Endodermal cell (in vitro differentiated cells): ENCODE data around the gene CCDC122. TPM values are rescaled to one million over a fixed set of nuclear protein-coding genes. Genes with fewer than 3 reads are reported as not detected.

Experiments
- DNase-seq: peaks from one replicate; pipeline ENCODE4 v3.0.0-alpha.2; 2017
- H3K27ac ChIP-seq: 2 replicates; pipeline ENCODE4 v1.5.1; 2013; ENCODE audit warnings: mild to moderate bottlenecking, low read depth, low read length, moderate library complexity
- H3K27me3 ChIP-seq: 2 replicates; pipeline ENCODE4 v1.6.1; 2013; ENCODE audit warnings: mild to moderate bottlenecking, low read length, moderate library complexity; ENCODE audit not compliant: insufficient read depth, control insufficient read depth, poor library complexity, severe bottlenecking
- H3K36me3 ChIP-seq: 2 replicates; pipeline ENCODE4 v1.7.0; 2013; ENCODE audit warnings: mild to moderate bottlenecking, low read length, moderate library complexity; ENCODE audit not compliant: control insufficient read depth, insufficient read depth
- H3K4me1 ChIP-seq: one replicate; pipeline ENCODE4 v1.7.0; 2013; ENCODE audit warnings: low read length; ENCODE audit not compliant: control insufficient read depth, insufficient read depth
- H3K4me3 ChIP-seq: 2 replicates; pipeline ENCODE4 v1.5.1; 2013; ENCODE audit warnings: mild to moderate bottlenecking, low read length, moderate library complexity
- H3K9ac ChIP-seq: 2 replicates; pipeline ENCODE4 v1.6.1; 2013; ENCODE audit warnings: mild to moderate bottlenecking, low read length, moderate library complexity; ENCODE audit not compliant: poor library complexity, severe bottlenecking; ENCODE audit errors: extremely low read depth
- H3K9me3 ChIP-seq: 2 replicates; pipeline ENCODE4 v1.6.1; 2013; ENCODE audit warnings: mild to moderate bottlenecking, low read length, moderate library complexity; ENCODE audit not compliant: control insufficient read depth
- H3K27ac Mint-ChIP-seq: 2 replicates; pipeline ENCODE4 v1.8.0; 2020; ENCODE audit warnings: mixed read lengths
- H3K27me3 Mint-ChIP-seq: 2 replicates; pipeline ENCODE4 v1.8.0; 2021; ENCODE audit warnings: mild to moderate bottlenecking, mixed read lengths; ENCODE audit not compliant: insufficient read depth
- H3K36me3 Mint-ChIP-seq: 2 replicates; pipeline ENCODE4 v1.8.0; 2020; ENCODE audit warnings: low read depth, mixed read lengths
- H3K4me1 Mint-ChIP-seq: 2 replicates; pipeline ENCODE4 v1.8.0; 2020; ENCODE audit warnings: mixed read lengths
- H3K4me3 Mint-ChIP-seq: 2 replicates; pipeline ENCODE4 v1.8.0; 2020; ENCODE audit warnings: mild to moderate bottlenecking, moderate library complexity, mixed read lengths
- H3K9me3 Mint-ChIP-seq: 2 replicates; pipeline ENCODE4 v1.8.0; 2020; ENCODE audit warnings: mild to moderate bottlenecking, mixed read lengths
- WGBS, 2 experiments: methylation state at CpG; one replicate each; pipeline versions ENCODE4 v1.1.5 to v1.1.7; 2013; ENCODE audit warnings: missing lambda C conversion rate in 2 of 2, mixed read lengths in 1 of 2; ENCODE audit not compliant: insufficient coverage in 1 of 2, insufficient read length in 1 of 2; 5-methylcytosine and 5-hydroxymethylcytosine counted together
- total RNA-seq, 2 donors: library from RNA; stranded (reverse); fragmentation: NEBNext Ultra II Directional in 1 of 2; extraction: Animal tissue kit (Norgen Biotek cat#: 25700) in 1 of 2; gene quantifications; 2 replicates in 1 of 2; 3 replicates in 1 of 2; pipeline ENCODE4 v1.2.1, GENCODE V29; 2021
- TF ChIP-seq, protein P1 (sequence below): fragments of 200-600 bp; sonication (generic); conservative IDR thresholded peaks from 2 replicates; pipeline ENCODE4 v1.5.0; 2021; ENCODE audit warnings: antibody characterized with exemption, mild to moderate bottlenecking

Gene CCDC122
- total RNA-seq, 2 donors from 2014 or later, result 10.2 to 11.5 TPM

DNA sequence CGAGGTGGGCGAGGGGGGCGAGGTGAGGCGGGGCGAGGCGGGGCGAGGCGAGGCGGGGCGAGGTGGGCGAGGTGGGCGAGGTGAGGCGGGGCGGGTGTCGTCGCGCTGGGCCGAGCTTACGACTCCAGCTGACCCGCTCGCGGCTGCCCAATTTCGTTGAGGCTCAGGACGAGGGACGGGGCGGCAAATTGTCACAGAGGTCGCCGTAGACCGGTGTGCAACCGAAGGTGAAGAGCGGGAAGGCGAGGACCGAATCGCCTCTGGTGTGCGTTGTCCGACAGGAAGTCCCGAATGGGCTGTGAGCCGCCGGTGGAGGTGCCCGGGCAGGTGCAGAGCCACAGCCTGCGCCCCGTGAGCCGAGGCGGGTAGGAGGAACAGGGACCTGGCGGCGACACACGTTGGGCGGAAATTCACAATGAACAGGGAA, 228 bp upstream of the CCDC122 start, which contains the start of gene LACC1:
TSS of gene LACC1 (plus strand) at position 150 of the 427 bp plus-strand sequence. CDS start 1,082 bp downstream, outside the sequence.
- peak within 1 kb of the TSS; percentile 84 for H3K4me3 ChIP-seq
- peaks cover 9% of the 10 kb centered on the region for H3K9me3 ChIP-seq
- no peaks in the 10 kb centered on the region for H3K36me3 ChIP-seq
- TF ChIP-seq, protein P1, sequence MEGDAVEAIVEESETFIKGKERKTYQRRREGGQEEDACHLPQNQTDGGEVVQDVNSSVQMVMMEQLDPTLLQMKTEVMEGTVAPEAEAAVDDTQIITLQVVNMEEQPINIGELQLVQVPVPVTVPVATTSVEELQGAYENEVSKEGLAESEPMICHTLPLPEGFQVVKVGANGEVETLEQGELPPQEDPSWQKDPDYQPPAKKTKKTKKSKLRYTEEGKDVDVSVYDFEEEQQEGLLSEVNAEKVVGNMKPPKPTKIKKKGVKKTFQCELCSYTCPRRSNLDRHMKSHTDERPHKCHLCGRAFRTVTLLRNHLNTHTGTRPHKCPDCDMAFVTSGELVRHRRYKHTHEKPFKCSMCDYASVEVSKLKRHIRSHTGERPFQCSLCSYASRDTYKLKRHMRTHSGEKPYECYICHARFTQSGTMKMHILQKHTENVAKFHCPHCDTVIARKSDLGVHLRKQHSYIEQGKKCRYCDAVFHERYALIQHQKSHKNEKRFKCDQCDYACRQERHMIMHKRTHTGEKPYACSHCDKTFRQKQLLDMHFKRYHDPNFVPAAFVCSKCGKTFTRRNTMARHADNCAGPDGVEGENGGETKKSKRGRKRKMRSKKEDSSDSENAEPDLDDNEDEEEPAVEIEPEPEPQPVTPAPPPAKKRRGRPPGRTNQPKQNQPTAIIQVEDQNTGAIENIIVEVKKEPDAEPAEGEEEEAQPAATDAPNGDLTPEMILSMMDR, result no peak
- Mint-ChIP-seq H3K4me3 (peak within 1 kb of the TSS; percentile 85), H3K27ac (peak within 1 kb of the TSS; percentile 93), H3K9me3 (peaks cover 3% of the 10 kb centered on the region), H3K36me3 (no peaks in the 10 kb centered on the region), H3K4me1 (peaks cover 23% of the 10 kb centered on the region), H3K27me3 (peaks cover 18% of the 10 kb centered on the region)
- DNase-seq, result peak; percentile 92
- 0 to 1% methylated on average over 4 to 47 of the region's 48 CpGs for WGBS, 2 experiments
- no peak within 1 kb of the TSS for H3K27ac ChIP-seq
- H3K4me1 ChIP-seq, result no peaks in the 10 kb centered on the region
- peaks cover 15% of the 10 kb centered on the region for H3K27me3 ChIP-seq
- peak within 1 kb of the TSS; percentile 60 for H3K9ac ChIP-seq

DNA sequence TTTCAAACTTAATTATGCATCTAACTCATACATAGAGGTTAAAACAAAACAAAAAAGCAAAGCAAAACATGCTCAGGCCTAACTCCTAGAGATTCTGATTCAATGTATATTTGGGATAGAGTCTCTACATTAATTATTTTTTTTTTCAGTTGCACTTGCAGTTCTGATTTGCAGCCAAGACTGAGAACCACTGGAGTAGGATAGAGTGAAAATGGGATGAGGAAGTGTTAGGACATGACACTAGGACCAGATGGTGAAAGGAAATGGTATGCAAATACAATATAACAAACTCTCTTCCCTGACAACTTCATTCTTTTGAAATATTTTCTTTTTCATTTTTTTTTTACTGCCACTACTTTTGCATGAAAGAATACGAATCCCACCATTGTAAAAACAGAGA, 1.8 kb downstream of the CCDC122 start:
- 91% methylated on average over 1 of the region's 1 CpG; no CpG with 5 or more reads in 1 of the 2 experiments for whole genome bisulfite sequencing, 2 experiments
- Histone ChIP-seq H3K4me1 (no peaks in the 10 kb centered on the region), H3K36me3 (no peaks in the 10 kb centered on the region), H3K27me3 (peaks cover 15% of the 10 kb centered on the region), H3K9ac (no peak overlapping the region), H3K9me3 (peaks cover 9% of the 10 kb centered on the region), H3K27ac (no peak overlapping the region), H3K4me3 (no peak overlapping the region)
- peaks cover 3% of the 10 kb centered on the region for H3K9me3 Mint-ChIP-seq
- peaks cover 18% of the 10 kb centered on the region for H3K27me3 Mint-ChIP-seq
- no peak for DNase-seq
- H3K36me3 Mint-ChIP-seq, result no peaks in the 10 kb centered on the region
- H3K27ac Mint-ChIP-seq, result no peak overlapping the region
- peaks cover 23% of the 10 kb centered on the region for H3K4me1 Mint-ChIP-seq
- no peak overlapping the region for H3K4me3 Mint-ChIP-seq
- TF ChIP-seq, protein P1, result no peak

DNA sequence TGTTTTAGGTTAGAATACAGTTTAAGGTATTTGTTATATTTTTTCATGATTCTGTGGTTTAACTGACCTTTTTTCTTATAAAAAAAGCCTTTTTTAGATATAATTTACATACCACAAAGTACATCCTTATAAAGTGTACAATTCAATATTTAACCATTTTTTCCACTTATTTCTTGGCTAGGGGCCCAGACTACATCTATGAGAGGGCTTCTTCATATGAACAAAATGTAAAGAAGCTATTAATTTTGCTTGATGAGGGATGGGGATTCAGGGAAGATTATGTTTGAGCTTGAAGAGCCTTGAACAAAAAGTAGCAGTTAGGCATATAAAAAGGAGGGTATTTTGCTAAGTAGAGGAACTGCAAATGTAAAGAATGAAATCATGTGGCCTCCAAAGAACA, 2.2 kb downstream of the CCDC122 start:
- no peak overlapping the region for H3K4me3 ChIP-seq
- TF ChIP-seq, protein P1, result no peak
- H3K27ac Mint-ChIP-seq, result no peak overlapping the region
- H3K4me1 ChIP-seq, result no peaks in the 10 kb centered on the region
- H3K9ac ChIP-seq, result no peak overlapping the region
- H3K4me1 Mint-ChIP-seq, result peaks cover 23% of the 10 kb centered on the region
- H3K9me3 Mint-ChIP-seq, result peaks cover 3% of the 10 kb centered on the region
- DNase-seq, result no peak
- no peaks in the 10 kb centered on the region for H3K36me3 Mint-ChIP-seq
- peaks cover 18% of the 10 kb centered on the region for H3K27me3 Mint-ChIP-seq
- H3K36me3 ChIP-seq, result no peaks in the 10 kb centered on the region
- peaks cover 15% of the 10 kb centered on the region for H3K27me3 ChIP-seq
- H3K27ac ChIP-seq, result no peak overlapping the region
- no peak overlapping the region for H3K4me3 Mint-ChIP-seq
- peaks cover 9% of the 10 kb centered on the region for H3K9me3 ChIP-seq
